Fibroblast of villous mesenchyme (primary cell): ENCODE results near the gene ANKLE1. TPM values are rescaled to one million over a fixed set of nuclear protein-coding genes. Genes with fewer than 3 reads are reported as not detected.

Source experiments
- DNase-seq: peaks from one replicate; pipeline ENCODE4 v3.0.0-alpha.2; 2010; ENCODE audit warnings: low read depth
- H3K4me3 ChIP-seq: 2 replicates; pipeline ENCODE4 v1.5.1; 2011; ENCODE audit warnings: low read depth, mild to moderate bottlenecking, low read length
- CTCF ChIP-seq: IDR thresholded peaks from 2 replicates; pipeline ENCODE4 v1.5.1; 2012; ENCODE audit warnings: low read depth, mild to moderate bottlenecking, low read length; ENCODE audit not compliant: insufficient read depth
- total RNA-seq: library from RNA; depleted of rRNA; stranded (reverse); fragments of >200 nt; gene quantifications from 2 replicates; pipeline ENCODE4 v1.2.3, GENCODE V29; 2012

Gene ANKLE1
- total RNA-seq, 1 donor, result 0.86 TPM

- no peak for TF ChIP-seq CTCF
- no peak for DNase-seq
- no peak overlapping the region for H3K4me3 ChIP-seq
Observed at GRCh38 chr19:17248011-17248776, 33.5 kb upstream of the ANKLE1 start.

GRCh38 chr19:17249887-17250548 is 31.7 kb upstream of the ANKLE1 start:
- DNase-seq, result no peak
- TF ChIP-seq CTCF, result no peak
- no peak overlapping the region for H3K4me3 ChIP-seq

- DNase-seq, result no peak
- H3K4me3 ChIP-seq, result no peak overlapping the region
Observed at GRCh38 chr19:17254636-17255035, 27.1 kb upstream of the ANKLE1 start.

GRCh38 chr19:17255150-17255621 is 26.5 kb upstream of the ANKLE1 start:
- DNase-seq, result no peak
- no peak overlapping the region for H3K4me3 ChIP-seq
- TF ChIP-seq CTCF, result no peak

More at GRCh38 chr19:17254636-17255035, 27.1 kb upstream of the ANKLE1 start:
- TF ChIP-seq CTCF, result no peak

- DNase-seq, result no peak
- no peak for TF ChIP-seq CTCF
- no peak overlapping the region for H3K4me3 ChIP-seq
Observed at GRCh38 chr19:17256130-17256529, 25.6 kb upstream of the ANKLE1 start.

GRCh38 chr19:17259118-17259780 is 22.5 kb upstream of the ANKLE1 start:
- DNase-seq, result no peak
- H3K4me3 ChIP-seq, result no peak overlapping the region
- TF ChIP-seq CTCF, result no peak
